ENCODE data around the gene PTPRG. TPM values are rescaled to one million over a fixed set of nuclear protein-coding genes. Genes with fewer than 3 reads are reported as not detected.

The PTPRG gene
- total and polyA plus RNA-seq, 2 of the 13 experiments (the other 11 are each of a cell fraction or from before 2014, with no cell fraction given), result 8.0 to 25.3 TPM

- TF ChIP-seq, protein P1, sequence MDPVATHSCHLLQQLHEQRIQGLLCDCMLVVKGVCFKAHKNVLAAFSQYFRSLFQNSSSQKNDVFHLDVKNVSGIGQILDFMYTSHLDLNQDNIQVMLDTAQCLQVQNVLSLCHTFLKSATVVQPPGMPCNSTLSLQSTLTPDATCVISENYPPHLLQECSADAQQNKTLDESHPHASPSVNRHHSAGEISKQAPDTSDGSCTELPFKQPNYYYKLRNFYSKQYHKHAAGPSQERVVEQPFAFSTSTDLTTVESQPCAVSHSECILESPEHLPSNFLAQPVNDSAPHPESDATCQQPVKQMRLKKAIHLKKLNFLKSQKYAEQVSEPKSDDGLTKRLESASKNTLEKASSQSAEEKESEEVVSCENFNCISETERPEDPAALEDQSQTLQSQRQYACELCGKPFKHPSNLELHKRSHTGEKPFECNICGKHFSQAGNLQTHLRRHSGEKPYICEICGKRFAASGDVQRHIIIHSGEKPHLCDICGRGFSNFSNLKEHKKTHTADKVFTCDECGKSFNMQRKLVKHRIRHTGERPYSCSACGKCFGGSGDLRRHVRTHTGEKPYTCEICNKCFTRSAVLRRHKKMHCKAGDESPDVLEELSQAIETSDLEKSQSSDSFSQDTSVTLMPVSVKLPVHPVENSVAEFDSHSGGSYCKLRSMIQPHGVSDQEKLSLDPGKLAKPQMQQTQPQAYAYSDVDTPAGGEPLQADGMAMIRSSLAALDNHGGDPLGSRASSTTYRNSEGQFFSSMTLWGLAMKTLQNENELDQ (CRISPR knock-in tag; IDR thresholded peaks at IDR 0.05; ENCODE audit: borderline replicate concordance), result no peak
- TF ChIP-seq ZBTB34 (CRISPR knock-in tag; IDR thresholded peaks at IDR 0.05) (no peak), ZNF567 (CRISPR knock-in tag; IDR thresholded peaks at IDR 0.05; ENCODE audit: borderline replicate concordance) (no peak), KDM6A (CRISPR knock-in tag; IDR thresholded peaks at IDR 0.05; ENCODE audit: low read depth) (no peak), ZNF12 (CRISPR knock-in tag; IDR thresholded peaks at IDR 0.05) (no peak), MTERF4 (CRISPR knock-in tag; IDR thresholded peaks at IDR 0.05) (no peak)
Observed at GRCh38 chr3:61704807-61705206, 143.4 kb downstream of the PTPRG start (continued).

DNA sequence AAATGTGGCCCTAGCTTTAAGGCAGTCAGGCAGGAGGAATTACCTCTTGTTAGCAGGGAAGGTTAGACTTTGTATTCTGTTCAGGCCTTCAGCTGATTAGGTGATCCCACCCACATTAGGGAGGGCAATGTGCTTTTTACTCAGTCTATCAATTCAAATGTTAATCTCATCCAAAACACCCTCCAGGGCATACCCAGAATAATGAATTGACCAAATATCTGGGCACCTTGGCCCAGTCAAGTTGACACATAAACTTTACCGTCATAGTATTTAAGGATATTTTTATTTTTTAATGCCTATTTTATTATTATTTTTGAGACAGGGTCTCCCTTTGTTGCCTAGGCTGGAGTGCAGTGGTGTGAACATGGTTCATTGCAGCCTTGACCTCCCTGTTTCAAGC lies 146.1 kb downstream of the PTPRG start:
- DNase-seq (ENCODE audit: low spot score), result no peak
- no peaks in the 10 kb centered on the region for H3K9me3 ChIP-seq (ENCODE audit: low read length)
- no peak; the same call in 2 of the 3 replicates for ATAC-seq
- H2AFZ ChIP-seq (ENCODE audit: low read length), result no peak overlapping the region
- FAIRE-seq, result no peak
- H3K27me3 ChIP-seq (ENCODE audit: control insufficient read depth in 1 of 2, insufficient read depth in 2 of 2, low read length in 2 of 2), result no peaks in the 10 kb centered on the region
- no peak overlapping the region for H3K27ac ChIP-seq (ENCODE audit: extremely low read length, insufficient read depth, low read length)
- H3K9ac ChIP-seq (ENCODE audit: insufficient read depth, low read depth, low read length), result no peak overlapping the region
- in situ Hi-C loops (cut with HindIII; ENCODE audit: extremely low pct_ligation_motif_present, low pct_unique_long_range_greater_than_20kb) (no loop called here), intact Hi-C loops (cut with micrococcal nuclease; ENCODE audit: unreplicated experiment) (no loop called here)
- no TSS peak for BruUV-seq (replicated peaks)
- H4K20me1 ChIP-seq (ENCODE audit: insufficient read depth, low read length), result no peaks in the 10 kb centered on the region
- WGBS (ENCODE audit: low lambda C conversion rate), result 97% methylated on average over 1 of the region's 1 CpG
- TF ChIP-seq ZNF607 (CRISPR knock-in tag; IDR thresholded peaks at IDR 0.05; ENCODE audit: borderline replicate concordance) (no peak), HNF4A (CRISPR knock-in tag; IDR thresholded peaks at IDR 0.05) (peak; percentile 20; the same call in 1 of the 2 replicates)
- H3K4me1 ChIP-seq (ENCODE audit: insufficient read depth, low read length), result peaks cover 27% of the 10 kb centered on the region
- ChIA-PET POLR2A (no interaction called here), CTCF (ENCODE audit: low intra/inter-chr PET ratio, low total read pairs) (no interaction called here)
- peaks cover 11% of the 10 kb centered on the region for H3K79me2 ChIP-seq (ENCODE audit: insufficient read depth, low read length)
- H3K4me2 ChIP-seq (ENCODE audit: low read depth, low read length), result no peak overlapping the region
- H3K4me3 ChIP-seq (replicated peaks in 1 of 3; ENCODE audit: insufficient read depth in 1 of 3, low read depth in 2 of 3, low read length in 3 of 3), result no peak overlapping the region
- H3K36me3 ChIP-seq (replicated peaks in 1 of 2; ENCODE audit: control insufficient read depth in 1 of 2, insufficient read depth in 2 of 2, low read length in 2 of 2), result no peaks in the 10 kb centered on the region

Measured in HepG2 (cell line).